ENCODE measurements around the gene APBA2. TPM values are rescaled to one million over a fixed set of nuclear protein-coding genes. Genes with fewer than 3 reads are reported as not detected.
"Not testable (repeated sequence)": the region's sequence is repeated elsewhere in the genome, so short reads cannot be mapped to it uniquely, and the experiment has no call there.

Gene APBA2
- total RNA-seq, 2 donors from 2014 or later, result 0.77 to 1.0 TPM

DNA sequence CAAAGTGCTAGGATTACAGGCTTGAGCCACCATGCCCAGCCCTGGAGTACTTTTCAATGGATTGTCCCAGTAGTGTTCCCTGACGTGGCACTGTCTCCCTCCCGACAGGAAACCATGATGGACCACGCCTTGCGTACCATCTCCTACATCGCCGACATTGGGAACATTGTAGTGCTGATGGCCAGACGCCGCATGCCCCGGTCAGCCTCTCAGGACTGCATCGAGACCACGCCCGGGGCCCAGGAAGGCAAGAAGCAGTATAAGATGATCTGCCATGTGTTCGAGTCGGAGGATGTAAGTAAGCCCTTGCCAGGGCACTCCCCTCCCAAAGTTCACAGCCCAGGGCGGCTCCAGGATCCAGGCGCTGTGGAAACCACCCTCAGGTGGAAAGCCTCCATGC is 215.7 kb downstream of the APBA2 start:
- no peak overlapping the region for H3K9ac ChIP-seq (ENCODE audit: low read depth in 2 of 2, low read length in 2 of 2)
- TF ChIP-seq, protein P1, sequence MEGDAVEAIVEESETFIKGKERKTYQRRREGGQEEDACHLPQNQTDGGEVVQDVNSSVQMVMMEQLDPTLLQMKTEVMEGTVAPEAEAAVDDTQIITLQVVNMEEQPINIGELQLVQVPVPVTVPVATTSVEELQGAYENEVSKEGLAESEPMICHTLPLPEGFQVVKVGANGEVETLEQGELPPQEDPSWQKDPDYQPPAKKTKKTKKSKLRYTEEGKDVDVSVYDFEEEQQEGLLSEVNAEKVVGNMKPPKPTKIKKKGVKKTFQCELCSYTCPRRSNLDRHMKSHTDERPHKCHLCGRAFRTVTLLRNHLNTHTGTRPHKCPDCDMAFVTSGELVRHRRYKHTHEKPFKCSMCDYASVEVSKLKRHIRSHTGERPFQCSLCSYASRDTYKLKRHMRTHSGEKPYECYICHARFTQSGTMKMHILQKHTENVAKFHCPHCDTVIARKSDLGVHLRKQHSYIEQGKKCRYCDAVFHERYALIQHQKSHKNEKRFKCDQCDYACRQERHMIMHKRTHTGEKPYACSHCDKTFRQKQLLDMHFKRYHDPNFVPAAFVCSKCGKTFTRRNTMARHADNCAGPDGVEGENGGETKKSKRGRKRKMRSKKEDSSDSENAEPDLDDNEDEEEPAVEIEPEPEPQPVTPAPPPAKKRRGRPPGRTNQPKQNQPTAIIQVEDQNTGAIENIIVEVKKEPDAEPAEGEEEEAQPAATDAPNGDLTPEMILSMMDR (IDR thresholded peaks at IDR 0.05), result no peak
- H3K27me3 ChIP-seq, result no peaks in the 10 kb centered on the region
- intact Hi-C loops (cut with DNase I), result no loop called here
- H3K4me1 ChIP-seq, result no peaks in the 10 kb centered on the region
- no peak overlapping the region for H3K4me3 ChIP-seq
- no peaks in the 10 kb centered on the region for H3K9me3 ChIP-seq
- H3K36me3 ChIP-seq, result no peaks in the 10 kb centered on the region
- DNase-seq, result no peak
- no peak overlapping the region for H3K27ac ChIP-seq

DNA sequence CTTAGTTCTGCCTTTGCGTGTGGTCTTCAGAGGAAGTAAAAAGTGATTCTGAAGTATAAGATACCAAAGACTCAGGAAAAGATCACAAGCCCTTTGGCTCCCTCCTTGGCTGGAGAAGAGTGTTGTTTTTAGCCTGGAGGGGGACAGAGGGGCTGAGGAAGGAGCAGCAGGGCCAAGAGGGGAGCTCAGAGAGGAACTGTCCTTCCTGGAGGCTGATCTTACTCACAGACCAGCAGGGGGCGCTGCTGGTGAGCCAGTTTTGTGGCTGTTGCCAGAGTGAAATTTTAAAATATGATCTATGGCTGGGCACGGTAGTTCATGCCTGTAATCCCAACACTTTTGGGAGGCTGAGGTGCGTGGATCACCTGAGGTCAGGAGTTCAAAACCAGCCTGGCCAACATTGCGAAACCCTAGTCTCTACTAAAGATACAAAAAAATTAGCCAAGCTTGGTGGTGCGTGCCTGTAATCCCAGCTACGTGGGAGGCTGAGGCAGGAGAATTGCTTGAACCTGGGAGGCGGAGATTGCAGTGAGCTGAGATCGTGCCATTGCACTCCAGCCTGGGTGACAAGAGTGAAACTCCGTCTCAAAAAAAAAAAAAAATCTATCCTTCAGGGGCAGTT is 216.5 kb downstream of the APBA2 start:
- H3K27me3 ChIP-seq; H3K4me1 ChIP-seq; H3K9me3 ChIP-seq; H3K9ac ChIP-seq (ENCODE audit: low read depth in 2 of 2, low read length in 2 of 2); H3K4me3 ChIP-seq; H3K36me3 ChIP-seq; intact Hi-C loops (cut with DNase I); H3K27ac ChIP-seq: not testable (repeated sequence)
- TF ChIP-seq, protein P1 (IDR thresholded peaks at IDR 0.05), result peak; percentile 62
- DNase-seq, result peak; percentile 55

DNA sequence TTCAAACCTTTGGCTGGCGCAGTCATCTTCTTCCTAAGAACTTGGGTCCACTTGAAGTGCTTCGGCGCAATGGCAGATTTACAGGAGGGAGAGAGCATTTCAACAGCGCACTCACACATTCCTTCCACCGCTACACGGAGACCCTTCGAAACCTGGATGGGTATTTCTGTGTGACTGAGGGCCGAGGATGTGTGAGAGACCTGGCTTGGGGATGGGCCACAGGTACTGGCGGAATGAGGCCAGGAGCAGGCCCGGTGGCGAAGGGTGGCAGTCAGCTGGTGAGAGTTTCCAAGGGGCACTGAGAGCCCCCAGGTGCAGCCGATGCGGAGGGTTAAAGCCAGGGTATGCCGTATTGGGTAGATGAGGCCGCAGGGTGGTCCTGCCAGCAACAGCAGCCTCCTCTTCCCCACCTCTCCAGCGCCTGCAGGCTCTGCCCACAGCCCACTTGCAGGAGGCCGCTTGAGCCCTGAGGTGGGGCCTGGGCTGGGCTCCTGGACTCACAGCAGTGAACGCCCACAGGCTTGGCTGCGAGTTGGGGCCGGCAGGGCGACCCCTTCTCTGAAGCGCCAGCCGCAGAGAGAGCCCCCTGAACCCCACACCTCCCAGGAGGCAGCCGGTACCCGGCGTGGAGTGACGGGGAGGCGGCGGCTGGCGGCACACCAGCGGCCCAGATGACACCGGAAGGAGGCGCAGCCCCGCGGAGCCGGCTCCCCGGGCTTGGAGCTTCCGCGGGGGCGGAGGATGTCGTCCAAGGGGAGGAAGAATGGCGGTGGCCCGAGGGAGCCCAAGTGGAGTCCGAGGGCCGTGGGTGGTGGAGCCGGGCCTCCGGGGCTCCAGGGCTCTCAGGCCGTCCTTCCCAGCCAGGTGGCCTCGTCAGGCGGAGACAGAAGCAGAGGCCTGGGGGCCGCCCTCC is 217.4 kb downstream of the APBA2 start:
- H3K27me3 ChIP-seq, result no peaks in the 10 kb centered on the region
- H3K9me3 ChIP-seq, result no peaks in the 10 kb centered on the region
- intact Hi-C loops (cut with DNase I), result no loop called here
- no peak for DNase-seq
- peak overlapping the region in 1 of 2 donors; percentile 24 for H3K9ac ChIP-seq (ENCODE audit: low read depth in 2 of 2, low read length in 2 of 2)
- no peak overlapping the region for H3K4me3 ChIP-seq
- no peak overlapping the region for H3K27ac ChIP-seq
- no peaks in the 10 kb centered on the region for H3K36me3 ChIP-seq
- no peaks in the 10 kb centered on the region for H3K4me1 ChIP-seq
- TF ChIP-seq, protein P1 (IDR thresholded peaks at IDR 0.05), result no peak

DNA sequence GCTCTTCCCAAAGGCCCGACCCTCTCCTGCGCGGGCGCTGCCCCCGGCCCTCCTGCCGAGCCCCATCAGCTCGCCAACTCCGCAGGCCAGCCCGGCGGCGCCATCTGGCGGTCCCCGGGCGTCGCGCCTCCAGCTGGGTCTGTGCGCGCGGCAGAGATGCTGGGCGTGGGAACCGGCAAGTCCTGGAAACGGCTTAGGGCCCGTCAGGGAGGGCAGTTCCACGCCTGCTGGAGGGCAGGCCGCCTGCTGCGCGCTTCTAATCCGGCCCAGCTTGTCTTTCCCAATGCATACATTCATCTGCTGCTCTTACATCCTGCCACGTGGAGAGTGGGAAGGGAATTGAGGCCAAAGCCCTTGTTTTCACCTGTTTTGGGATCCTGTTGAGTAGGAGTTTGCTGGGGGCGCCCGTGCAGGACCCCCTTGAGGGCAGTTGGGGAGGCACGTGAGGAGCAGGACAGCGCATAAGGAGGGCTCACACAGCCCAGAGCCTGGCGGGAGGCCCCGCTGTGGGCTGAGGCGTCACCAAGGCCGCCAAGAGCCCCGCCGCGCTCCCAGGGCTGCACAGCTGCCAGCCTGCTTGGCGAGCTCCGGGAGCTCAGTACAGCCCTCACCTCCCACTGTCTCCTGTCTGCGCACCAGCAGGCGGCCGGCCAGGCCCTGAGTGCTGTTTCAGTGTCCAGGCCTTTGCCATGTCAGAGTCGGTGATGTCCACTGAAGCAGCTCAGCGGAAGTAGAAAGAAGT is 218.2 kb downstream of the APBA2 start:
- Histone ChIP-seq H3K9me3 (no peaks in the 10 kb centered on the region), H3K4me3 (no peak overlapping the region), H3K4me1 (no peaks in the 10 kb centered on the region), H3K27me3 (no peaks in the 10 kb centered on the region), H3K27ac (no peak overlapping the region), H3K36me3 (no peaks in the 10 kb centered on the region), H3K9ac (ENCODE audit: low read depth in 2 of 2, low read length in 2 of 2) (peak overlapping the region in 1 of 2 donors; percentile 24)
- intact Hi-C loops (cut with DNase I), result no loop called here
- TF ChIP-seq, protein P1 (IDR thresholded peaks at IDR 0.05), result peak; percentile 68
- DNase-seq, result peak; percentile 58

DNA sequence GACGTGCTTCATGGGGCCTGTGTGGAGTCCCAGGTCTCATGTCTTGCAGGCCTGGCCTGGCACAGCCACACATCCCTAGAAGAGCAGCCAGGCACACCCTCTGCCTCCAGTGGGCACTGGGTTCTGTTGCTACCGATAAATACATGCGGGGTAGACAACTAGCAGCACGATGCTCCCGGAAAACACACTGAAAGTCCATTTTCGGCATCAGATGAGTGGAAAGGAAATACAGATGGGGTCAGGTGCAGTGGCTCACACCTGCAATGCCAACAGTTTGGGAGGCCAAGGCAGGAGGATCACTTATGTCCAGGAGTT is 218.7 kb downstream of the APBA2 start:
- Histone ChIP-seq H3K27ac (no peak overlapping the region), H3K4me1 (no peaks in the 10 kb centered on the region), H3K9ac (ENCODE audit: low read depth in 2 of 2, low read length in 2 of 2) (no peak overlapping the region), H3K27me3 (no peaks in the 10 kb centered on the region), H3K36me3 (no peaks in the 10 kb centered on the region), H3K4me3 (no peak overlapping the region), H3K9me3 (no peaks in the 10 kb centered on the region)
- DNase-seq, result no peak
- intact Hi-C loops (cut with DNase I), result no loop called here
- TF ChIP-seq, protein P1 (IDR thresholded peaks at IDR 0.05), result no peak

Data from colonic mucosa (tissue), 4 donors.